HL-60/S4 (cell line): ENCODE data around the gene LIN28B.

Experiments
- in situ Hi-C: fragments of 300-500 bp; cut with MboI; formaldehyde crosslinking; loops from 2 replicates; pipeline ENCODE4 v1.14.3; 2022; ENCODE audit warnings: low sequenced_read_pairs

LIN28B gene

DNA sequence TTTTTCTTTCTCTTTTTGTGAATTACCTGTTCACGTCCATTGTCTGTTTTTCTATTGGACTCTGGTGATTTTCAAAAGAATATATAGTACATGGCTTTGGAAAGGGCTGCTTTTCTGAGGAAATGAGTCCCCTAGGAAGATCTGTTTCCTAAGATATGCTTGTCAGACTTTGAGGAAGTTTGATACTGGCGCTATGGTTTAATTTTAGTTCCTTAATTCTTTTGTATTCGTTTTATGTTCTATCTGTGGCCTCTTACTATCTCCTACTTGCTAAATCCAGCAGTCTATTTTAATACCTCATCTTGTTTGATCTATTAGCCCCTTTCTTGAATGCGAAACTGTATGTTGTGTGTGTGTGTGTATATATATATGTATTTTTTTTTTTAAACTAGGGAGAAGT lies 101.9 kb downstream of the LIN28B start:
- in situ Hi-C loops = no loop called here

GRCh38 chr6:105066233-105066632 lies 109.3 kb downstream of the LIN28B start:
- in situ Hi-C loops = no loop called here

- in situ Hi-C loops = no loop called here
Observed at GRCh38 chr6:105066836-105067235, 109.9 kb downstream of the LIN28B start.

- in situ Hi-C loops = no loop called here
Observed at GRCh38 chr6:105067329-105067728, 110.4 kb downstream of the LIN28B start.

- in situ Hi-C loops = no loop called here
Observed at GRCh38 chr6:105068407-105068806, 111.5 kb downstream of the LIN28B start.

- in situ Hi-C loops = no loop called here
Observed at GRCh38 chr6:105069821-105070445, 113.0 kb downstream of the LIN28B start.

DNA sequence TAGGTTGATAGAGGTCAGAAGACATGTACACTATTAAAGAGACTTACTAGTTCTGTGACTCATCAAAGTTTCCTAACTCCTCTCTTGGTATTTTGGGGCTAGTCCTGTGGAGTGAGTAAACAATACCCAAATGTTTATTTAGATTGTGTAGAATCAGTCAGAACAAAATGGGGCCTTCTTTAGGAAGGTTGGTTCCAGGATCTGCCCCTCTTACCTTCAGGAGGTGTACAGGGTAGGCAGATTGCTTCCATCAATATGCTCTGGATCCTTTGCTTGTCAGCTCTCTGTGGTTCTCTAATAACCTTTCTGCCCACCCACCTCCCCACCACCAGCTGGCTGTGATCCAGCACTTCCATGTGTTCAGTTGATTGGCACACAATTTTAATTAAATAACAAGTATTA lies 115.9 kb downstream of the LIN28B start:
- in situ Hi-C loops = no loop called here

DNA sequence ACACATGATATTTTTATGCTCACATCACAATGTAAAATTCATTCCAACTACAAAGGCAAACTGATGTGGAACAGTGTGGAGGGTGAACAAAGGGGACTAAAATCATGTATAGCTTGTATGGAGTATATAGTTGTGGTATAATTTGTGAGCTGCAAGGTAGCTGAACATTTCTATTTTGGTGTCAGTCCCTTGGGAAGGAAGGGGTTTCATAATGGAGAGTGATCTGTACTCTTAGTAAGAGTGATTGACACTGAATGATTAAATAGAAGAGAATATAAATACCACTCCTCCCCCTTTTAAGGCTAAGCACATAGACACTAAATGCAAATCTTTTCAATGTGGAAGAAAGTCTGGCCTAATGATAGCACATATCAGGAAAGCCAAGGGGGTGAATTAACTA lies 118.3 kb downstream of the LIN28B start:
- in situ Hi-C loops = loop anchor here (25.0 kb wide), 1 partner anchor 288 kb away; no protein-coding TSS in a partner anchor

- in situ Hi-C loops = loop anchor here (25.0 kb wide), 1 partner anchor 289 kb away; no protein-coding TSS in a partner anchor
Observed at GRCh38 chr6:105076418-105076817, 119.5 kb downstream of the LIN28B start.

- in situ Hi-C loops = loop anchor here (25.0 kb wide), 1 partner anchor 290 kb away; no protein-coding TSS in a partner anchor
Observed at GRCh38 chr6:105077596-105078385, 120.9 kb downstream of the LIN28B start.

- in situ Hi-C loops = loop anchor here (25.0 kb wide), 1 partner anchor 291 kb away; no protein-coding TSS in a partner anchor
Observed at GRCh38 chr6:105078386-105078708, 121.4 kb downstream of the LIN28B start.

DNA sequence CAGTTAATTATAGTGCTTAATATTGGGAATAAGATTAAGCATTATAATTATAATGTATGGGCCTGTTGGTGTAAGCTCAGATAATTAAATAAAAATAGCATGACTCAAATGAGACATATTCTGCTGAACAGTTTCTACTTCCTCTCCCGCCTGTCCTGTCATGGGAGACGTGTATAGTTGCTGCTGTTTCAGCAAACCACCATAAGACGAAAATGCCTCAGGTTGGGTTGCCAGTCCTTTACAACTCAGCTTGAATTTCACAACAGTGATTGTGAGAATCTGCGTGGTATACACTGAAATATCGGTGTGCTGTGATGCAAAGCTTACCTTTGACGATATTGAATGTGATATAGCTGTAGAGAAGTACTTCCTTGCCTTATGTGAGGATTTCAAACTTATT lies 123.4 kb downstream of the LIN28B start:
- in situ Hi-C loops = loop anchor here (25.0 kb wide), 1 partner anchor 293 kb away; no protein-coding TSS in a partner anchor

DNA sequence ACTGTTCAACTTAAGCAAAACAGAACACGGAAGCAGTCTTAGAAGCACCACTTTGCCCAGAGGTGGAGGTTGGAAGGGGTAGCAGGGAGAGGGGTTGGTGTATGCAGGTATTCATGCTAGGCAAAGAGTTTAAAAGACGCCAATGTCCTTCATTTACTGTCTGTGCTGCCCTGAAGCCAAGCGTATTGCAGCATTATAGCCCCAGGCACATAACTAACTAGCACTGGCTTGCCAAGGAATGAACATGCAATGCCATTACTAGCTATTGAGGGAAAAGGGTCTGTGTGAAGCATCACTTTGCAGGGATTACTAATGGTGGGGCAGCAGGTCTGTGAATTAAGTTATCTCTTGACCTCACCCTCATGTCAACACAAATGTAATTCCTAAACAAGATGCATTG lies 124.8 kb downstream of the LIN28B start:
- in situ Hi-C loops = loop anchor here (25.0 kb wide), 1 partner anchor 294 kb away; no protein-coding TSS in a partner anchor

DNA sequence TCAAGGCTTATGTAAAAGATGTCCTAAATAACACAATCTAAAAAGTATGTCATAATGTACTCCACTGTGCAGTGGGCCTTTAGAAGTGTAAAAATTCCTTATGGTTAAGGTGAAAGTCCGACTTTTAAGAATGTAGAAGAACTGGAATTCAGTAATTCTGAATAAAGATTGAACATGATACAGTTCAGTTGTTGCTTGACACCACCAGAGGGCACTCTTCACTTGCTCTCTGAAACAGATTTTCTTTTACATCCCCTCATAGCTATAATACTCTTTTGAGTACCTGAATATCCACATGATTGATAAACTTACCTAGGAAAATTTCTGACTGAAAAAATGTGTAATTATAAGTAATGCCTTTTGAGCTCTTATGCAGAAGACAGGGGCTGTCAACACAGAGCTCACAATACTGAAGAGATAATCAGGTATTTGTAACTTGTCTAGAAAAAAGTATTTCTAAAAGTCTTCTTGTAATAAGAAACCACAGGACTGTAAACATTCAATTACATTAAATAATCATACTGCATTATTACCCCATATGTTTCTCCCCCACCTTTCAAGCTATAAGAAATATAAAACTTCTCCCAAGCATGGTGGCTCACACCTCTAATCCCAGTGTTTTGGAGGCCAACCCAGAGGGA lies 130.8 kb downstream of the LIN28B start:
- in situ Hi-C loops = loop anchor here (25.0 kb wide), 1 partner anchor 300 kb away; no protein-coding TSS in a partner anchor

DNA sequence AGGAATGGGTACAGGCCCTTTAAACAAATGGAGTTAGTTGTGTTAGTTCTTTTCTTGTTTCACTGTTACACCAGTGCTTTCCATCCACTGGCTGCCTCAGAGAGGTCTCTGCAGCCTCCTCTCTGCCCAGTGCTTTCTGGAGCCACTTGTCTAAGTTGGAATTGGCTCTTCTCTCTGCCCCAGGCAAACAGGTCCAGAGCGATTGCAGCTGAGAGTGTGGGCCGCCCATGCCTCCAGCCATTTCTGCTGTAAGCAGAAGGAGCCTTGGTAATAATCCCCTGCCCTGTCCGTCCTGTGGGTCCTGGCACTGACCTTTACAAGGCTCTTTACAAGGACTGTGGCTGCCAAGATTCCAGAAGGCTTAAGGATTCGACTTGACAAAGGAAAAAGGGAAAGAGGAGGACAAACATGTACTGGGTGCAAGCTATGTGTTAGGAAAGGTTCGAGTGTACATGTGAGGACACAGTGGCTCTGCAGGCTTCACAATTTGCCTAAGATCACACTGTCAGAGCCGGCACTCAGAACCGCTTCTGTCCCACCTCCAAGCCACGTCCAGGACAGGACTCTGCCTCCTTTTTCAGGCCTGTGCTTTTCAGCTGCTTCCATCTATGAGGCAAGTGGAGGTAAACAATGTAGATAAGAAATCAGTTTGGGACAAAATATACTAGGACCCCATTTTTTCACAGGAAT lies 134.4 kb downstream of the LIN28B start:
- in situ Hi-C loops = loop anchor here (5.0 to 25.0 kb wide), 2 partner anchors 304 to 331 kb away; no protein-coding TSS in a partner anchor

GRCh38 chr6:105094133-105094640 lies 137.3 kb downstream of the LIN28B start:
- in situ Hi-C loops = loop anchor here (5.0 to 25.0 kb wide), 2 partner anchors 307 to 328 kb away; no protein-coding TSS in a partner anchor

- in situ Hi-C loops = loop anchor here (25.0 kb wide), 1 partner anchor 308 kb away; no protein-coding TSS in a partner anchor
Observed at GRCh38 chr6:105095139-105095538, 138.2 kb downstream of the LIN28B start.

DNA sequence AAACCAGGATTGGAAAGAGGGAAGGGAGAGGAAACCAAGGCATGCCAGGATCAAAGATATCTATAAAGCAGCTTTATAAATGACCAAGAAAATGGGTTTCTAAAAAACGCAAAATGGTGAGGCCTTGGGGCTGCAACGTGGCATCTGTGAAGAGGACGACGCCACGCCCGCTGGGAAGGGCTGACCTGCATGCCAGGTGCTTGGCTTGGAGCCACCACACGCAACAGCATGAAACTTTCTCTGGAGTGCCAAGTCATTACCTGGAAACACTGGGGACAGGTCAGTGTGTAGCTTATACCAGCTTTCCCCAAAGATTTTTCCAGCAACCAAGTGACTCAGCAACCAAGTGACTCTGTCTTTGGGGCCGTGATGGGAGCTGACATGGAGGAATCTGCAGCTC lies 140.4 kb downstream of the LIN28B start:
- in situ Hi-C loops = loop anchor here (25.0 kb wide), 1 partner anchor 310 kb away; no protein-coding TSS in a partner anchor

DNA sequence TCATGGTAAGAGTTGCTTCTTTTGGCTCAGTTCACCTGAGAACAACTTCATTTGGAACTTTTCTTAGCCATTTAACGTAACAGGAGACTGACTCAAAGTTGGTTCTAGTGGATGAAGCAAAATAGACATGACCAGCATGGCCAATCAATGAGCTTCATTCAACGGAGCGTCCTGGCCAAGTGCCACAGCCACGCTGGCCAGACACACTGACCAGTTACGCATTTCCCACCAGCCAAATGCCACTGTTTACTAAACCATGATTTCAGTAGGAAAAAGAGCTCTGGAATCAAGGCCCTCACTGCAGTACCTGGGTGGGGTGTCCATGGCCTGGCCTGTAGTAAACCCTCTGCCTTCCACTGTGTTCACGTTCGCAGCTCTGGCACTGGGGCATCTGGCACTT lies 142.5 kb downstream of the LIN28B start:
- in situ Hi-C loops = loop anchor here (25.0 kb wide), 1 partner anchor 312 kb away; no protein-coding TSS in a partner anchor

- in situ Hi-C loops = no loop called here
Observed at GRCh38 chr6:105102186-105102585, 145.3 kb downstream of the LIN28B start.
